HG03432 (cell line): Measurements from ENCODE around the gene MKKS.

Source experiments
- ATAC-seq: cut with Tn5 transposase; IDR thresholded peaks from one replicate; pipeline ENCODE4 v1.9.1; 2021; ENCODE audit warnings: mild to moderate bottlenecking, moderate library complexity; ENCODE audit not compliant: unreplicated experiment

MKKS gene

GRCh38 chr20:10433623-10434466 lies at the start of gene MKKS:
Gene MKKS, minus strand, starts transcription at chr20:10434222. Its CDS starts 20,708 bp downstream, at chr20:10413514.
- peak; percentile 69 for ATAC-seq

GRCh38 chr20:10483691-10484090 lies 49.7 kb upstream of the MKKS start:
- no peak for ATAC-seq

GRCh38 chr20:10481676-10482075 lies 47.7 kb upstream of the MKKS start:
- no peak for ATAC-seq

- ATAC-seq = no peak
Measured at GRCh38 chr20:10478930-10479329, 44.9 kb upstream of the MKKS start.

GRCh38 chr20:10478205-10478604 lies 44.2 kb upstream of the MKKS start:
- ATAC-seq = peak; percentile 79

GRCh38 chr20:10476319-10476724 lies 42.3 kb upstream of the MKKS start:
- peak; percentile 72 for ATAC-seq

GRCh38 chr20:10475225-10475624 lies 41.2 kb upstream of the MKKS start:
- peak; percentile 32 for ATAC-seq

- ATAC-seq = no peak
Measured at GRCh38 chr20:10474606-10475184, 40.7 kb upstream of the MKKS start.

GRCh38 chr20:10472871-10473270 lies 38.8 kb upstream of the MKKS start:
- no peak for ATAC-seq

- no peak for ATAC-seq
Measured at GRCh38 chr20:10470276-10470675, 36.3 kb upstream of the MKKS start.

GRCh38 chr20:10469599-10469998 lies 35.6 kb upstream of the MKKS start:
- ATAC-seq = no peak

- ATAC-seq = no peak
Measured at GRCh38 chr20:10469056-10469455, 35.0 kb upstream of the MKKS start.

- no peak for ATAC-seq
Measured at GRCh38 chr20:10468340-10468845, 34.4 kb upstream of the MKKS start.

- ATAC-seq = no peak
Measured at GRCh38 chr20:10467681-10468339, 33.8 kb upstream of the MKKS start.

- no peak for ATAC-seq
Measured at GRCh38 chr20:10466855-10467254, 32.8 kb upstream of the MKKS start.

- no peak for ATAC-seq
Measured at GRCh38 chr20:10466325-10466724, 32.3 kb upstream of the MKKS start.

GRCh38 chr20:10465135-10465534 lies 31.1 kb upstream of the MKKS start:
- ATAC-seq = no peak

GRCh38 chr20:10463622-10464021 lies 29.6 kb upstream of the MKKS start:
- ATAC-seq = no peak

GRCh38 chr20:10462516-10462915 lies 28.5 kb upstream of the MKKS start:
- no peak for ATAC-seq

- no peak for ATAC-seq
Measured at GRCh38 chr20:10461495-10461894, 27.5 kb upstream of the MKKS start.

GRCh38 chr20:10454151-10454750 lies 20.2 kb upstream of the MKKS start:
- ATAC-seq = peak; percentile 57
